WTC11 (cell line): ENCODE data around the gene DOK5. TPM values are rescaled to one million over a fixed set of nuclear protein-coding genes. Genes with fewer than 3 reads are reported as not detected.

Experiments
- ATAC-seq: fragments of 200-7000 bp; cut with Tn5 transposase; 2 replicates; pipeline ENCODE4 v1.10.0; 2021; ENCODE audit warnings: mild to moderate bottlenecking, moderate library complexity
- CTCF ChIA-PET: fragments of 300-600 bp; sonication (Branson Sonifier 250); formaldehyde crosslinking; loops from one replicate; lab custom pipeline; 2021; ENCODE audit warnings: antibody characterized with exemption; lab: Charles Lee
- POLR2A ChIA-PET: fragments of 350-600 bp; sonication (Branson Sonifier 250); formaldehyde crosslinking; loops from one replicate; lab custom pipeline; 2021; ENCODE audit warnings: antibody characterized with exemption; lab: Charles Lee
- DNase-seq: peaks from one replicate; pipeline ENCODE4 v3.0.0; 2021; ENCODE audit warnings: low spot score
- H3K27ac Mint-ChIP-seq: 2 replicates; pipeline ENCODE4 v1.8.0; 2021; ENCODE audit warnings: mixed read lengths
- H3K27me3 Mint-ChIP-seq: 2 replicates; pipeline ENCODE4 v1.8.0; 2021; ENCODE audit warnings: low read depth, mild to moderate bottlenecking, moderate library complexity, mixed read lengths
- H3K36me3 Mint-ChIP-seq: 2 replicates; pipeline ENCODE4 v1.8.0; 2021; ENCODE audit warnings: mixed read lengths
- H3K4me1 Mint-ChIP-seq: 2 replicates; pipeline ENCODE4 v1.8.0; 2022; ENCODE audit warnings: mixed read lengths
- H3K4me3 Mint-ChIP-seq: 2 replicates; pipeline ENCODE4 v1.8.0; 2021; ENCODE audit warnings: mild to moderate bottlenecking, moderate library complexity, mixed read lengths
- H3K9me3 Mint-ChIP-seq: 2 replicates; pipeline ENCODE4 v1.8.0; 2021; ENCODE audit warnings: mixed read lengths
- AFF4 ChIP-seq: sonication (generic); formaldehyde crosslinking; IDR thresholded peaks from 2 replicates; pipeline ENCODE4 v1.8.1; 2023; ENCODE audit warnings: mild to moderate bottlenecking, missing genetic modification reagents, borderline replicate concordance
- AR ChIP-seq: fragments of 250-450 bp; sonication (Bioruptor Pico); IDR thresholded peaks from 2 replicates; pipeline ENCODE4 v1.9.0; 2021; ENCODE audit warnings: mild to moderate bottlenecking
- ATF3 ChIP-seq: sonication (generic); formaldehyde crosslinking; conservative IDR thresholded peaks from 2 replicates; pipeline ENCODE4 v1.8.1; 2022; ENCODE audit warnings: mild to moderate bottlenecking, missing genetic modification reagents
- CREB1 ChIP-seq: sonication (generic); formaldehyde crosslinking; IDR thresholded peaks from 2 replicates; pipeline ENCODE4 v1.8.0; 2023; ENCODE audit warnings: mild to moderate bottlenecking, missing genetic modification reagents
- CREM ChIP-seq: sonication (generic); formaldehyde crosslinking; IDR thresholded peaks from 2 replicates; pipeline ENCODE4 v1.8.1; 2022; ENCODE audit warnings: mild to moderate bottlenecking, missing genetic modification reagents, moderate library complexity
- E2F5 ChIP-seq: sonication (generic); formaldehyde crosslinking; IDR thresholded peaks from 2 replicates; pipeline ENCODE4 v1.8.1; 2022; ENCODE audit warnings: mild to moderate bottlenecking, moderate library complexity, missing genetic modification reagents
- ERG ChIP-seq: fragments of 250-450 bp; sonication (Bioruptor Pico); IDR thresholded peaks from 2 replicates; pipeline ENCODE4 v1.8.0; 2021; ENCODE audit warnings: mild to moderate bottlenecking
- GABPB1 ChIP-seq: sonication (generic); formaldehyde crosslinking; IDR thresholded peaks from 2 replicates; pipeline ENCODE4 v1.8.1; 2023; ENCODE audit warnings: mild to moderate bottlenecking, missing genetic modification reagents
- IRF1 ChIP-seq: sonication (generic); formaldehyde crosslinking; IDR thresholded peaks from 2 replicates; pipeline ENCODE4 v1.8.0; 2023; ENCODE audit warnings: missing genetic modification reagents
- IRF2 ChIP-seq: sonication (generic); formaldehyde crosslinking; IDR thresholded peaks from 2 replicates; pipeline ENCODE4 v1.8.0; 2022; ENCODE audit warnings: low read depth, missing genetic modification reagents, borderline replicate concordance
- MXD4 ChIP-seq: fragments of 250-450 bp; sonication (Bioruptor Pico); IDR thresholded peaks from 2 replicates; pipeline ENCODE4 v1.8.0; 2021; ENCODE audit warnings: mild to moderate bottlenecking, moderate library complexity, borderline replicate concordance
- NFYB ChIP-seq: sonication (generic); formaldehyde crosslinking; conservative IDR thresholded peaks from 2 replicates; pipeline ENCODE4 v1.8.0; 2022; ENCODE audit warnings: low read depth, missing genetic modification reagents
- NR1H2 ChIP-seq: sonication (generic); formaldehyde crosslinking; IDR thresholded peaks from 2 replicates; pipeline ENCODE4 v1.9.0; 2021; ENCODE audit warnings: mild to moderate bottlenecking, moderate library complexity, missing genetic modification reagents
- SP1 ChIP-seq: sonication (generic); formaldehyde crosslinking; conservative IDR thresholded peaks from 2 replicates; pipeline ENCODE4 v1.8.1; 2022; ENCODE audit warnings: missing genetic modification reagents
- STAT6 ChIP-seq: sonication (generic); formaldehyde crosslinking; conservative IDR thresholded peaks from 2 replicates; pipeline ENCODE4 v1.8.1; 2023; ENCODE audit warnings: mild to moderate bottlenecking, low read depth, missing genetic modification reagents, moderate library complexity
- ZBTB21 ChIP-seq: sonication (generic); formaldehyde crosslinking; IDR thresholded peaks from 2 replicates; pipeline ENCODE4 v1.8.1; 2023; ENCODE audit warnings: mild to moderate bottlenecking, missing genetic modification reagents, borderline replicate concordance
- ZNF138 ChIP-seq: sonication (generic); formaldehyde crosslinking; conservative IDR thresholded peaks from 2 replicates; pipeline ENCODE4 v1.8.1; 2022; ENCODE audit warnings: mild to moderate bottlenecking, moderate library complexity, missing genetic modification reagents
- ZNF232 ChIP-seq: sonication (generic); formaldehyde crosslinking; IDR thresholded peaks from 2 replicates; pipeline ENCODE4 v1.8.0; 2022; ENCODE audit warnings: mild to moderate bottlenecking, missing genetic modification reagents
- ZNF263 ChIP-seq: sonication (generic); formaldehyde crosslinking; IDR thresholded peaks from 2 replicates; pipeline ENCODE4 v1.8.1; 2022; ENCODE audit warnings: low read depth, mild to moderate bottlenecking, moderate library complexity, missing genetic modification reagents
- ZNF416 ChIP-seq: fragments of 250-450 bp; sonication (Bioruptor Pico); IDR thresholded peaks from 2 replicates; pipeline ENCODE4 v1.9.0; 2021; ENCODE audit warnings: mild to moderate bottlenecking, inconsistent platforms
- total RNA-seq: library from RNA; stranded (reverse); gene quantifications from 3 replicates; pipeline ENCODE4 v1.2.3, GENCODE V29; 2021

The DOK5 gene
- total RNA-seq, 1 experiment from 2014 or later = 10.1 TPM

GRCh38 chr20:54557806-54558590 lies 82.6 kb downstream of the DOK5 start:
- DNase-seq (no peak), ATAC-seq (no peak)
- no peaks in the 10 kb centered on the region for H3K27me3 Mint-ChIP-seq
- TF ChIP-seq AR (CRISPR knock-in tag) (no peak), ATF3 (no peak), ZNF138 (CRISPR knock-in tag) (no peak), ZBTB21 (CRISPR knock-in tag) (no peak), CREB1 (no peak), ERG (no peak), CREM (no peak), IRF2 (CRISPR knock-in tag) (no peak), NR1H2 (no peak), NFYB (CRISPR knock-in tag) (no peak)
- ChIA-PET CTCF (no interaction called here), POLR2A (no interaction called here)
- H3K4me3 Mint-ChIP-seq = no peak overlapping the region
- H3K36me3 Mint-ChIP-seq = no peaks in the 10 kb centered on the region
- peaks cover 5% of the 10 kb centered on the region; the same call in 1 of the 2 replicates for H3K9me3 Mint-ChIP-seq
- H3K27ac Mint-ChIP-seq = no peak overlapping the region
- peaks cover 17% of the 10 kb centered on the region for H3K4me1 Mint-ChIP-seq

- no peak overlapping the region for H3K4me3 Mint-ChIP-seq
- TF ChIP-seq STAT6 (CRISPR knock-in tag) (no peak), IRF1 (CRISPR knock-in tag) (no peak), GABPB1 (CRISPR knock-in tag) (no peak)
- peaks cover 8% of the 10 kb centered on the region for H3K4me1 Mint-ChIP-seq
- no peaks in the 10 kb centered on the region for H3K27me3 Mint-ChIP-seq
- no peak overlapping the region for H3K27ac Mint-ChIP-seq
- ATAC-seq (no peak), DNase-seq (no peak)
- ChIA-PET POLR2A (no interaction called here), CTCF (no interaction called here)
- H3K36me3 Mint-ChIP-seq = no peaks in the 10 kb centered on the region
- H3K9me3 Mint-ChIP-seq = peaks cover 5% of the 10 kb centered on the region; the same call in 1 of the 2 replicates
Measured at GRCh38 chr20:54559890-54560289, 84.5 kb downstream of the DOK5 start.

GRCh38 chr20:54560357-54560756 lies 85.0 kb downstream of the DOK5 start:
- Mint-ChIP-seq H3K36me3 (no peaks in the 10 kb centered on the region), H3K4me1 (peaks cover 3% of the 10 kb centered on the region), H3K9me3 (peaks cover 5% of the 10 kb centered on the region; the same call in 1 of the 2 replicates), H3K4me3 (no peak overlapping the region), H3K27me3 (no peaks in the 10 kb centered on the region), H3K27ac (no peak overlapping the region)
- no peak for ATAC-seq
- DNase-seq = no peak
- POLR2A ChIA-PET = no interaction called here
- CTCF ChIA-PET = no interaction called here
- TF ChIP-seq ZNF263 (CRISPR knock-in tag) = no peak
- TF ChIP-seq ZNF416 (CRISPR knock-in tag) = no peak
- TF ChIP-seq AFF4 = no peak
- no peak for TF ChIP-seq ZNF232 (CRISPR knock-in tag)
- no peak for TF ChIP-seq SP1 (CRISPR knock-in tag)
- TF ChIP-seq MXD4 = no peak
- TF ChIP-seq E2F5 (CRISPR knock-in tag) = no peak
